Body of pancreas (tissue), 4 donors: ENCODE results near the gene SLC37A1.

Experiments used
- POLR2A ChIP-seq, 3 donors: fragments of 450-650 bp; IDR thresholded peaks; one replicate each; pipeline ENCODE4 v1.6.1; 2016; ENCODE audit warnings: antibody characterized with exemption in 3 of 3, mild to moderate bottlenecking in 2 of 3
- TF ChIP-seq, protein P1 (sequence below), 7 experiments: fragments of 450-650 bp in 4 of 7; fragments of 200-600 bp in 3 of 7; sonication (generic) in 3 of 7; IDR thresholded peaks; one replicate each; pipeline ENCODE4 v1.5.1; 2016 to 2019; ENCODE audit warnings: antibody characterized with exemption in 7 of 7

DNA sequence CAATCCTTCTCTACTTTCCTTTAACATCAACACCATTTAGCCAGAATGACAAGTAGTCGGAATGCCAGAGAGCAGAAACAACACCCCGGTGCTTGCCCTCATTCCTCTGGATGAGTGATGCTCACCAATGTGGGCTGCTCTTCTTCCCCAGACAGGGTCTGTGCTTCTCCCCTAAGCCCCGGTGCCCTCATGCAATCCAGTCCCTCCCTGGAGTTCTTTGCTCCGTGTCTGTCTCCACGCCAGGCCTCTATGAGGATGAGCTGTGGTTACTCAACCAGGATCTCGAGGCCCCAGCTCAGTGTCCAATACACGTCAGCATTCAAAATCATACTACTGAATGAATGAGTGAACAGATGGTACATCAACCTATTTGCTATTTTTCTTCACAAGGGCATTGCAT lies 110.0 kb downstream of the SLC37A1 start:
- TF ChIP-seq, protein P1, sequence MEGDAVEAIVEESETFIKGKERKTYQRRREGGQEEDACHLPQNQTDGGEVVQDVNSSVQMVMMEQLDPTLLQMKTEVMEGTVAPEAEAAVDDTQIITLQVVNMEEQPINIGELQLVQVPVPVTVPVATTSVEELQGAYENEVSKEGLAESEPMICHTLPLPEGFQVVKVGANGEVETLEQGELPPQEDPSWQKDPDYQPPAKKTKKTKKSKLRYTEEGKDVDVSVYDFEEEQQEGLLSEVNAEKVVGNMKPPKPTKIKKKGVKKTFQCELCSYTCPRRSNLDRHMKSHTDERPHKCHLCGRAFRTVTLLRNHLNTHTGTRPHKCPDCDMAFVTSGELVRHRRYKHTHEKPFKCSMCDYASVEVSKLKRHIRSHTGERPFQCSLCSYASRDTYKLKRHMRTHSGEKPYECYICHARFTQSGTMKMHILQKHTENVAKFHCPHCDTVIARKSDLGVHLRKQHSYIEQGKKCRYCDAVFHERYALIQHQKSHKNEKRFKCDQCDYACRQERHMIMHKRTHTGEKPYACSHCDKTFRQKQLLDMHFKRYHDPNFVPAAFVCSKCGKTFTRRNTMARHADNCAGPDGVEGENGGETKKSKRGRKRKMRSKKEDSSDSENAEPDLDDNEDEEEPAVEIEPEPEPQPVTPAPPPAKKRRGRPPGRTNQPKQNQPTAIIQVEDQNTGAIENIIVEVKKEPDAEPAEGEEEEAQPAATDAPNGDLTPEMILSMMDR (IDR thresholded peaks at IDR 0.05): no peak
- no peak for TF ChIP-seq POLR2A (IDR thresholded peaks at IDR 0.05)
